Adrenal gland (tissue), 12 donors: ENCODE results near the gene SMURF1. TPM values are rescaled to one million over a fixed set of nuclear protein-coding genes. Genes with fewer than 3 reads are reported as not detected.

Source experiments
- DNase-seq, 7 donors: peaks; one replicate each; pipeline ENCODE4 v3.0.0-alpha.2; 2019 to 2020
- H3K27ac ChIP-seq, 5 donors: fragments of 200-600 bp; sonication (generic) in 4 of 5; 1 replicate in 3 of 5; 2 replicates in 2 of 5; pipeline versions ENCODE4 v1.5.1 to v1.8.0; 2016 to 2020; ENCODE audit warnings: mild to moderate bottlenecking in 1 of 5
- H3K27me3 ChIP-seq: fragments of 200-600 bp; 2 replicates; pipeline ENCODE4 v1.8.0; 2021
- H3K36me3 ChIP-seq, 2 donors: fragments of 200-600 bp; replicated peaks in 1 of 2; 1 replicate in 1 of 2; 2 replicates in 1 of 2; pipeline versions ENCODE4 v1.5.1 to v1.8.0; 2018 to 2022
- H3K4me1 ChIP-seq, 2 donors: fragments of 200-600 bp; replicated peaks in 1 of 2; 1 replicate in 1 of 2; 2 replicates in 1 of 2; pipeline versions ENCODE4 v1.5.1 to v1.8.0; 2018 to 2021
- H3K4me3 ChIP-seq, 4 donors: fragments of 200-600 bp; sonication (generic) in 3 of 4; one replicate each; pipeline ENCODE4 v1.5.1; 2016 to 2018
- H3K9me3 ChIP-seq, 3 donors: fragments of 200-600 bp; sonication (generic) in 1 of 3; replicated peaks in 1 of 3; 1 replicate in 2 of 3; 2 replicates in 1 of 3; pipeline versions ENCODE4 v1.5.1 to v1.8.0; 2016 to 2021
- CTCF ChIP-seq, 6 experiments: fragments of 450-650 bp in 4 of 6; fragments of 200-600 bp in 2 of 6; sonication (generic) in 1 of 6; IDR thresholded peaks; 1 replicate in 5 of 6; 2 replicates in 1 of 6; pipeline versions ENCODE4 v1.5.1 to v1.8.0; 2016 to 2021; ENCODE audit warnings: antibody characterized with exemption in 6 of 6, mild to moderate bottlenecking in 2 of 6, moderate library complexity in 1 of 6
- POLR2A ChIP-seq, 2 donors: fragments of 450-650 bp; IDR thresholded peaks; one replicate each; pipeline ENCODE4 v1.6.1; 2017; ENCODE audit warnings: antibody characterized with exemption in 2 of 2, mild to moderate bottlenecking in 2 of 2, moderate library complexity in 1 of 2
- WGBS, 4 donors: extraction: QIAGEN DNeasy Blood & Tissue Kit in 2 of 4; methylation state at CpG; one replicate each; pipeline versions ENCODE4 v1.1.5 to v1.1.7; 2013 to 2017; 5-methylcytosine and 5-hydroxymethylcytosine counted together
- intact Hi-C, 2 donors: fragments of 100-400 bp; cut with DNase I; formaldehyde crosslinking; loops; one replicate each; pipeline versions ENCODE4 v1.14.1 to v1.15.0; 2022 to 2023
- polyA plus RNA-seq, 3 donors: library from polyadenylated mRNA; stranded (reverse); fragments of 200-250 nt in 2 of 3; fragments of 350-450 nt in 1 of 3; fragmentation: Illumina TruSeq in 1 of 3; extraction: RNeasy Lipid Tissue Mini Kit (QIAGEN cat#74804) in 1 of 3; gene quantifications; one replicate each; pipeline ENCODE4 v1.2.3, GENCODE V29; 2013 to 2014
- total RNA-seq, 9 donors: library from RNA; depleted of rRNA in 4 of 9; stranded (reverse); fragments of >200 nt in 4 of 9; fragments of 120-200 nt in 1 of 9; fragmentation: NEBNext Ultra II Directional in 1 of 9; extraction: Animal tissue kit (Norgen Biotek cat#: 25700) in 1 of 9; gene quantifications; one replicate each; pipeline versions ENCODE4 v1.1.0 to v1.2.4, GENCODE V29; 2013 to 2023
- donor health status: healthy with polysubstance abuse.
- donor health status: Bipolar disorder and iron deficiency.
- donor health status: DM: yes; HTN: yes; CAD: no.
- donor health status: DM: no; HTN: no; CAD: no.
- donor health status: DM: no; HTN: no; CAD: no.
- donor health status: DM: yes; HTN: yes; CAD: no.

Gene SMURF1
- total and polyA plus RNA-seq, 12 donors, result 8.9 to 40.3 (median 22.3) TPM

- Histone ChIP-seq H3K27me3 (no peaks in the 10 kb centered on the region), H3K4me1 (peaks cover 8 to 20% of the 10 kb centered on the region in 2 donors), H3K4me3 (no peak overlapping the region), H3K36me3 (no peaks in the 10 kb centered on the region), H3K9me3 (no peaks in the 10 kb centered on the region), H3K27ac (peak overlapping the region in 1 of 5 donors; percentile 53)
- intact Hi-C loops, result no loop called here
- TF ChIP-seq CTCF (IDR thresholded peaks at IDR 0.05) (no peak), POLR2A (IDR thresholded peaks at IDR 0.05) (no peak)
- WGBS, 4 donors, result 93 to 96% (median 95%) methylated on average over 3 of the region's 3 CpGs
- DNase-seq, result no peak
Observed at GRCh38 chr7:99083733-99084132, 60.2 kb downstream of the SMURF1 start.

GRCh38 chr7:99083068-99083651 lies 60.7 kb downstream of the SMURF1 start:
- Histone ChIP-seq H3K4me1 (peaks cover 8 to 22% of the 10 kb centered on the region in 2 donors), H3K27me3 (no peaks in the 10 kb centered on the region), H3K4me3 (no peak overlapping the region), H3K27ac (no peak overlapping the region), H3K9me3 (no peaks in the 10 kb centered on the region), H3K36me3 (no peaks in the 10 kb centered on the region)
- WGBS, 4 donors, result 50 to 55% (median 53%) methylated on average over 2 of the region's 2 CpGs
- intact Hi-C loops, result no loop called here
- DNase-seq, result no peak
- TF ChIP-seq CTCF (IDR thresholded peaks at IDR 0.05) (no peak), POLR2A (IDR thresholded peaks at IDR 0.05) (no peak)

- H3K9me3 ChIP-seq, result no peaks in the 10 kb centered on the region
- TF ChIP-seq CTCF (IDR thresholded peaks at IDR 0.05) (no peak), POLR2A (IDR thresholded peaks at IDR 0.05) (no peak)
- no peak overlapping the region for H3K4me3 ChIP-seq
- no peaks in the 10 kb centered on the region for H3K36me3 ChIP-seq
- intact Hi-C loops, result no loop called here
- WGBS, 4 donors, result 80 to 86% (median 83%) methylated on average over 6 of the region's 6 CpGs
- peaks cover 8 to 22% of the 10 kb centered on the region in 2 donors for H3K4me1 ChIP-seq
- H3K27ac ChIP-seq, result no peak overlapping the region
- no peaks in the 10 kb centered on the region for H3K27me3 ChIP-seq
- no peak for DNase-seq
Observed at GRCh38 chr7:99080679-99081078, 63.2 kb downstream of the SMURF1 start.

GRCh38 chr7:99079104-99079503 lies 64.8 kb downstream of the SMURF1 start:
- Histone ChIP-seq H3K27me3 (no peaks in the 10 kb centered on the region), H3K9me3 (no peaks in the 10 kb centered on the region), H3K4me3 (no peak overlapping the region), H3K36me3 (no peaks in the 10 kb centered on the region), H3K27ac (peak overlapping the region in 1 of 5 donors; percentile 31), H3K4me1 (peaks cover 8 to 22% of the 10 kb centered on the region in 2 donors)
- no peak for DNase-seq
- WGBS, 4 donors, result 57 to 65% (median 61%) methylated on average over 7 to 9 of the region's 9 CpGs
- TF ChIP-seq POLR2A (IDR thresholded peaks at IDR 0.05), result no peak
- intact Hi-C loops, result no loop called here

- Histone ChIP-seq H3K4me3 (no peak overlapping the region), H3K27ac (no peak overlapping the region), H3K4me1 (peaks cover 8 to 22% of the 10 kb centered on the region in 2 donors), H3K9me3 (no peaks in the 10 kb centered on the region), H3K27me3 (no peaks in the 10 kb centered on the region), H3K36me3 (no peaks in the 10 kb centered on the region)
- WGBS, 4 donors, result 87 to 91% (median 89%) methylated on average over 6 of the region's 6 CpGs
- intact Hi-C loops, result no loop called here
- TF ChIP-seq POLR2A (IDR thresholded peaks at IDR 0.05), result no peak
- TF ChIP-seq CTCF (IDR thresholded peaks at IDR 0.05), result no peak
- DNase-seq, result no peak
Observed at GRCh38 chr7:99078416-99078815, 65.5 kb downstream of the SMURF1 start.
